ENCODE results near the gene SRSF6.

Gene SRSF6

GRCh38 chr20:43450841-43451799, 6.6 kb upstream of the SRSF6 start:
- no peak for DNase-seq

- no peak for DNase-seq
Measured at GRCh38 chr20:43452404-43453126, 5.1 kb upstream of the SRSF6 start.

GRCh38 chr20:43456252-43456651, 1.4 kb upstream of the SRSF6 start:
- peak in 1 of 3 experiments; percentile 42 for DNase-seq

- peak; percentile 86 to 99 (median 98) for DNase-seq
Measured at GRCh38 chr20:43456809-43457639, 672 bp upstream of the SRSF6 start.

- no peak for DNase-seq
Measured at GRCh38 chr20:43458422-43458924, 777 bp downstream of the SRSF6 start.

- DNase-seq: peak in 1 of 3 experiments; percentile 24
Measured at GRCh38 chr20:43459022-43459942, 1.6 kb downstream of the SRSF6 start.

GRCh38 chr20:43460172-43460829, 2.6 kb downstream of the SRSF6 start:
- no peak for DNase-seq

GRCh38 chr20:43460830-43461200, 3.1 kb downstream of the SRSF6 start:
- no peak for DNase-seq

- no peak for DNase-seq
Measured at GRCh38 chr20:43461894-43462659, 4.4 kb downstream of the SRSF6 start.

GRCh38 chr20:43462660-43463526, 5.2 kb downstream of the SRSF6 start:
- DNase-seq: no peak

- no peak for DNase-seq
Measured at GRCh38 chr20:43463527-43464218, 6.0 kb downstream of the SRSF6 start.

GRCh38 chr20:43464219-43464790, 6.6 kb downstream of the SRSF6 start:
- DNase-seq: no peak

GRCh38 chr20:43465625-43465943, 7.9 kb downstream of the SRSF6 start:
- DNase-seq: no peak

- DNase-seq: no peak
Measured at GRCh38 chr20:43467589-43467988, 9.9 kb downstream of the SRSF6 start.

- no peak for DNase-seq
Measured at GRCh38 chr20:43472671-43473380, 15.1 kb downstream of the SRSF6 start.

- no peak for DNase-seq
Measured at GRCh38 chr20:43473381-43473704, 15.6 kb downstream of the SRSF6 start.

GRCh38 chr20:43477193-43477592, 19.5 kb downstream of the SRSF6 start:
- no peak for DNase-seq

- no peak for DNase-seq
Measured at GRCh38 chr20:43477619-43478018, 19.9 kb downstream of the SRSF6 start.

Measured in NCI-H1417 (cell line).